Fibroblast of mammary gland (primary cell): ENCODE data around the gene USP47.

Experiments
- DNase-seq: peaks from one replicate; pipeline ENCODE4 v3.0.0-alpha.2; 2010; ENCODE audit warnings: low read depth
- H3K4me3 ChIP-seq: 2 replicates; pipeline ENCODE4 v1.5.1; 2011; ENCODE audit warnings: low read depth, mild to moderate bottlenecking, low read length, moderate library complexity; ENCODE audit not compliant: control insufficient read depth
- CTCF ChIP-seq: conservative IDR thresholded peaks from 2 replicates; pipeline ENCODE4 v1.5.1; 2011; ENCODE audit warnings: low read depth, low read length, inconsistent platforms; ENCODE audit not compliant: control insufficient read depth, insufficient read depth

Gene USP47

GRCh38 chr11:11960687-11961086 is 118.9 kb downstream of the USP47 start:
- DNase-seq, result no peak
- H3K4me3 ChIP-seq, result no peak overlapping the region
- TF ChIP-seq CTCF, result no peak

- no peak overlapping the region for H3K4me3 ChIP-seq
- no peak for TF ChIP-seq CTCF
- DNase-seq, result no peak
These were observed 119.7 kb downstream of the USP47 start for GRCh38 chr11:11961399-11962028.

- no peak for TF ChIP-seq CTCF
- H3K4me3 ChIP-seq, result no peak overlapping the region
- DNase-seq, result no peak
These were observed 121.3 kb downstream of the USP47 start for GRCh38 chr11:11963067-11963466.

- no peak for TF ChIP-seq CTCF
- no peak for DNase-seq
These were observed 122.3 kb downstream of the USP47 start for GRCh38 chr11:11963842-11964773.

GRCh38 chr11:11964774-11965150 is 123.0 kb downstream of the USP47 start:
- H3K4me3 ChIP-seq, result no peak overlapping the region
- no peak for TF ChIP-seq CTCF
- DNase-seq, result no peak

More at GRCh38 chr11:11963842-11964773, 122.3 kb downstream of the USP47 start:
- H3K4me3 ChIP-seq, result no peak overlapping the region

GRCh38 chr11:11965192-11965591 is 123.4 kb downstream of the USP47 start:
- no peak for TF ChIP-seq CTCF
- no peak for DNase-seq
- no peak overlapping the region for H3K4me3 ChIP-seq
